ENCODE data around the gene SH3RF2.

DNA sequence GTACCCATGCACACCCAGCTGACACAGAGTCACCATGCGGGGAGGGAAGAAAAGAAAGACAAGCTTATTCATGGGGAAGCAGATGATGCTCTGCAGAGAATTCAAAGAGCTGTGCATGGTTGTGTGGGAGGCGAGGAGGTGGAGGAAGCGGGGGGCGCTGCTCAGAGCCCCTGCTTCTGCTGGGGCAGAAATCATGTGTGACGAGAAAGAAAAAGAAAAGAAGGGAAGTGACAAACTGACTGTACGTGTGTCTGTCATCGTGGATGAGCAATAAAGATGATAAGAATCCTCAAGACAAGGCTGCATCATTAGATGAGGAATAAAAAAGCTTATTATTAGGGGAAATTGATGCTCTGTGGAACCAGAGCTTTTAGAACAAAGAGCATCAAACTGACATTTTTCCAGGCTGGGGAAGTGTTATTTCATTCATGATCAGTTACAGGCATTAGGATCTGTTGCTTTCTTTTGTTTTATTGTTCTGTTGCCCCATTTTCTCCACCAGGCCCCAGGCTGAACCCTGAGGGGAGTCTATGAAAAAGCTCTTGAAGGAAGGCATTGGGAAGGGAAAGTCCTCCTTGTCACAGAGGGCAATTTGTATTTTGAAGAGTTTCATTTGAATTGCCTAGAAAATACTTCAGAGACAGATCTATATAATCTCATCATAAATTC is 20.3 kb upstream of the SH3RF2 start:
- TF ChIP-seq, protein P1, sequence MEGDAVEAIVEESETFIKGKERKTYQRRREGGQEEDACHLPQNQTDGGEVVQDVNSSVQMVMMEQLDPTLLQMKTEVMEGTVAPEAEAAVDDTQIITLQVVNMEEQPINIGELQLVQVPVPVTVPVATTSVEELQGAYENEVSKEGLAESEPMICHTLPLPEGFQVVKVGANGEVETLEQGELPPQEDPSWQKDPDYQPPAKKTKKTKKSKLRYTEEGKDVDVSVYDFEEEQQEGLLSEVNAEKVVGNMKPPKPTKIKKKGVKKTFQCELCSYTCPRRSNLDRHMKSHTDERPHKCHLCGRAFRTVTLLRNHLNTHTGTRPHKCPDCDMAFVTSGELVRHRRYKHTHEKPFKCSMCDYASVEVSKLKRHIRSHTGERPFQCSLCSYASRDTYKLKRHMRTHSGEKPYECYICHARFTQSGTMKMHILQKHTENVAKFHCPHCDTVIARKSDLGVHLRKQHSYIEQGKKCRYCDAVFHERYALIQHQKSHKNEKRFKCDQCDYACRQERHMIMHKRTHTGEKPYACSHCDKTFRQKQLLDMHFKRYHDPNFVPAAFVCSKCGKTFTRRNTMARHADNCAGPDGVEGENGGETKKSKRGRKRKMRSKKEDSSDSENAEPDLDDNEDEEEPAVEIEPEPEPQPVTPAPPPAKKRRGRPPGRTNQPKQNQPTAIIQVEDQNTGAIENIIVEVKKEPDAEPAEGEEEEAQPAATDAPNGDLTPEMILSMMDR (IDR thresholded peaks at IDR 0.05; ENCODE audit: poor library complexity) = no peak
- TF ChIP-seq EZH2 (IDR thresholded peaks at IDR 0.05; ENCODE audit: borderline replicate concordance) = no peak
- no peak for TF ChIP-seq EZH2phosphoT487 (IDR thresholded peaks at IDR 0.05; ENCODE audit: low read depth, severe bottlenecking, unreplicated experiment)
